Fibroblast of mammary gland (primary cell): ENCODE data around the gene PIP4K2A.
"Not testable (repeated sequence)": the region's sequence is repeated elsewhere in the genome, so short reads cannot be mapped to it uniquely, and the experiment has no call there.

Experiments
- DNase-seq: peaks from one replicate; pipeline ENCODE4 v3.0.0-alpha.2; 2010; ENCODE audit warnings: low read depth
- H3K4me3 ChIP-seq: 2 replicates; pipeline ENCODE4 v1.5.1; 2011; ENCODE audit warnings: low read depth, mild to moderate bottlenecking, low read length, moderate library complexity; ENCODE audit not compliant: control insufficient read depth
- CTCF ChIP-seq: conservative IDR thresholded peaks from 2 replicates; pipeline ENCODE4 v1.5.1; 2011; ENCODE audit warnings: low read depth, low read length, inconsistent platforms; ENCODE audit not compliant: control insufficient read depth, insufficient read depth

The PIP4K2A gene

GRCh38 chr10:22536620-22537019 is 177.8 kb downstream of the PIP4K2A start:
- no peak overlapping the region for H3K4me3 ChIP-seq
- no peak for TF ChIP-seq CTCF
- DNase-seq, result no peak

GRCh38 chr10:22534849-22535604 is 179.4 kb downstream of the PIP4K2A start:
- DNase-seq, result peak; percentile 28
- no peak for TF ChIP-seq CTCF
- no peak overlapping the region for H3K4me3 ChIP-seq

DNA sequence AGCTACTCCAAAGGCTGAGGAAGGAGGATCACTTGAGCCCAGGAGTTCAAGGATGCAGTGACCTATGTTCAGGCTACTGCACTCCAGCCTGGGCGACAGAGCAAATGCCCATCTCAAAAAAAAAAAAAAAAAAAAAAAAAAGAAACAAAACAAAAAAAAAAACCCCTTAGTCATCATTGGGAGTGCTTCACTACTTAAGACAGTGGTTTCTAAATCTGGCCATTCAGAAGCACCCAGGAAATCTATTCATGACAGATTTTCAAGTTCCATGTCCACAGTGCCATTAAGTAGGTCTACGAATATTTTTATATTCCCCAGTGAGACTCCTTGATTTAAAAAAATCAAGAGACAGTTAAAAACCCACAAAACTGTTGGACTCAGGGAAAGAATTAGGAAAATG is 182.9 kb downstream of the PIP4K2A start:
- no peak for TF ChIP-seq CTCF
- no peak overlapping the region for H3K4me3 ChIP-seq
- no peak for DNase-seq

- TF ChIP-seq CTCF, result no peak
- DNase-seq, result no peak
- no peak overlapping the region for H3K4me3 ChIP-seq
These were observed 183.4 kb downstream of the PIP4K2A start for GRCh38 chr10:22531008-22531407.

- TF ChIP-seq CTCF, result no peak
- no peak overlapping the region for H3K4me3 ChIP-seq
- no peak for DNase-seq
These were observed 186.9 kb downstream of the PIP4K2A start for GRCh38 chr10:22527520-22527919.

DNA sequence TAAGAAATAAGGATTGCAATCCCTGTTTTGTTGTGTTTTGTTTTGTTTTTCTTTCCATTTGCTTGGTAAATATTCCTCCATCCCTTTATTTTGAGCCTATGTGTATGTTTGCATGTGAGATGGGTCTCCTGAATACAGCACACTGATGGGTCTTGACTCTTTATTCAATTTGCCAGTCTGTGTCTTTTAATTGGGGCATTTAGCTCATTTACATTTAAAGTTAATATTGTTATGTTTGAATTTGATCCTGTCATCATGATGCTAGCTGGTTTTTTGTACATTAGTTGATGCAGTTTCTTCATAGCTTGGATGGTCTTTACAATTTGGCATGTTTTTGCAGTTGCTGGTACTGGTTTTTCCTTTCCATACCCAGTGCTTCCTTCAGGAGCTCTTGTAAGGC is 190.0 kb downstream of the PIP4K2A start:
- not testable (repeated sequence) for DNase-seq, H3K4me3 ChIP-seq

DNA sequence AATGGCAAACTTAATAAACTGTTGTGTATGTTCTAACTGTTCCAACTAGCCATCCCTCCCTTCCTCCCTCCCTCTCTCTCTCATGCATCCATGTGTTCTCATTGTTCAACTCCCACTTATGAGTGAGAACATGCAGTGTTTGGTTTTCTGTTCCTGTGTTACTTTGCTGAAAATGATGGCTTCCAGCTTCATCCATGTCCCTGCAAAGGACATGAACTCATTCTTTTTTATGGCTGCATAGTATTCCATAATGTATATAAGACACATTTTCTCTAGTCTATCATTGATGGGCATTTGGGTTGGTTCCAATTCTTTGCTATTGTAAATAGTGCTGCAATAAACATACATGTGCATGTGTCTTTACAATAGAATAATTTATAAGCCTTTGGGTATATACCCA is 193.7 kb downstream of the PIP4K2A start:
- H3K4me3 ChIP-seq, DNase-seq: not testable (repeated sequence)

GRCh38 chr10:22518167-22518724 is 196.1 kb downstream of the PIP4K2A start:
- no peak for TF ChIP-seq CTCF
- H3K4me3 ChIP-seq, result no peak overlapping the region
- DNase-seq, result no peak
